ENCODE measurements around the gene COLEC11.

The COLEC11 gene

DNA sequence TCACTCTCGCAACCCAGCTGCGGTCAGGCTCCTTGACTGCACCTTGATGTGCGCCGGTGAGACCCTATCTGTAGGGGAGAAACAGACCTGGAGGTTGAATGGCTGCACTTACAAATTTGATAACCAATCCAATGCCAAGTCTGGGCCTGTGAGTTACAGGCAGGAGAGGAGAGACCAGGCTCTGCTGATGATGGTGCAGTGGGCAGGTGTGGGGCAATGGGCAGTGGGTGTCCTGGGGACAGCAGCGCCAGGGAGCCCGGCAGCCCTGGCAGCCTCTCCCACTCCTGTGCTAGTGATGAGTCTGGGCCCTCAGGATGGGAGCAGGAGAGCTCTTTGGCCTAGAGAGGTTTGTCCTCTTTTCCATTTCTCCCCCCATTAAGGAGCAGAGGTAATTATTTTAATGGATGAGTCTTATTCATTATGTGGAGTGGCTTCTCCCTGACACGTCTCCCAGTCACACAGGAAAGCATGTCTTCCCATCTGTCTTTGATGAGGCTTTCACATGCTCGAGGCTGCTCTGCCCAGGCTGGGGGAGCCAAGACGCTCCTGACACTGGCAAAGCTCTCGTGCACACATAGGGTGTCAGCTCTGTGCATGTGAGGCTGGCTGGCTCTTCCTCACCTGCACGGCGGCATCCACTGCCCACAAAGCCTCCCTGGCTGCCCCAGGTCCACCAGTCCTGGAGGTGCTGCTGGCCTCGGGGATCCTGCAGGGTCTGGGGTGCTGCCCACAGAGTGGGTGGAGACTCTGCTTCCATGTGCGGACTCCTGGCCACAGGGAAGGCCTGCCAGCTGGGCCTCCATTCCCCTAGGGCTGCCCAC is 53.1 kb downstream of the COLEC11 start:
- Histone ChIP-seq H3K36me3 (ENCODE audit: control insufficient read depth in 5 of 5, insufficient read depth in 5 of 5, low read length in 5 of 5) (peaks cover 0 to 10% (median 0%) of the 10 kb centered on the region in 5 donors), H3K27ac (ENCODE audit: low read depth, low read length) (no peak overlapping the region), H3K9ac (ENCODE audit: low read length in 5 of 5) (no peak overlapping the region), H3K4me3 (ENCODE audit: low read depth in 1 of 5, low read length in 5 of 5) (no peak overlapping the region), H3K27me3 (ENCODE audit: control insufficient read depth in 5 of 5, insufficient read depth in 4 of 5, low read length in 5 of 5) (peaks cover 0 to 17% (median 0%) of the 10 kb centered on the region in 5 donors), H3K4me1 (ENCODE audit: control insufficient read depth in 5 of 5, insufficient read depth in 5 of 5, low read length in 5 of 5) (peaks cover 3 to 15% (median 15%) of the 10 kb centered on the region in 5 donors), H3K9me3 (ENCODE audit: control insufficient read depth in 5 of 5, low read length in 5 of 5) (no peaks in the 10 kb centered on the region)

DNA sequence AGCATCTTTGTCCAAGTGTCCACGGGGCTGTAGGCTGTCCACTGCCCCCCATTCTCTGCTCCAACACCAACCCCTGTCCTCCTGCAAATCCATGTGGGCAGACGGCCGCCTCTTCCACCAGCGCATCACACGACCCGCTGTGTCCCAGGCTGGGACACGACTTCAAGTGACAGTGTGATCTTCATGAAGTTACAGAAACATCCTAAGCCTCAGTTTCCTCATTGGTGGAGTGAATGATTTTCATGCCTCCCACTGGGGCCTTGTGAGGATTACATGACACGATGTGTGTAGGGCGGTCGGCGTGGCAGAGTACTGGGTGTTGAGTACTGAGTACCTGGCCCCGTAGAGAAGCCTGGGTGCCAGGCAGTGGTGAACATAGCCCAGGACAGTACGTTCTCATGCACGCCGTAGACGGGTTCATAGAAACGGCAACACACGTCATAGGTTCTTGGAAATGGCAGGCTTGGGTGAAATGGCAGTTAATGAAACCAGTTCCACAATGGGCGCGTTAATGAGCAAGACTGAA is 53.8 kb downstream of the COLEC11 start:
- H3K36me3 ChIP-seq (ENCODE audit: control insufficient read depth in 5 of 5, insufficient read depth in 5 of 5, low read length in 5 of 5): peaks cover 0 to 8% (median 0%) of the 10 kb centered on the region in 5 donors
- H3K27ac ChIP-seq (ENCODE audit: low read depth, low read length): no peak overlapping the region
- H3K27me3 ChIP-seq (ENCODE audit: control insufficient read depth in 5 of 5, insufficient read depth in 4 of 5, low read length in 5 of 5): peaks cover 0 to 17% (median 0%) of the 10 kb centered on the region in 5 donors
- peaks cover 3 to 15% (median 15%) of the 10 kb centered on the region in 5 donors for H3K4me1 ChIP-seq (ENCODE audit: control insufficient read depth in 5 of 5, insufficient read depth in 5 of 5, low read length in 5 of 5)
- H3K9ac ChIP-seq (ENCODE audit: low read length in 5 of 5): no peak overlapping the region
- H3K4me3 ChIP-seq (ENCODE audit: low read depth in 1 of 5, low read length in 5 of 5): no peak overlapping the region
- H3K9me3 ChIP-seq (ENCODE audit: control insufficient read depth in 5 of 5, low read length in 5 of 5): peaks cover 0 to under 1% (median 0%) of the 10 kb centered on the region in 5 donors

DNA sequence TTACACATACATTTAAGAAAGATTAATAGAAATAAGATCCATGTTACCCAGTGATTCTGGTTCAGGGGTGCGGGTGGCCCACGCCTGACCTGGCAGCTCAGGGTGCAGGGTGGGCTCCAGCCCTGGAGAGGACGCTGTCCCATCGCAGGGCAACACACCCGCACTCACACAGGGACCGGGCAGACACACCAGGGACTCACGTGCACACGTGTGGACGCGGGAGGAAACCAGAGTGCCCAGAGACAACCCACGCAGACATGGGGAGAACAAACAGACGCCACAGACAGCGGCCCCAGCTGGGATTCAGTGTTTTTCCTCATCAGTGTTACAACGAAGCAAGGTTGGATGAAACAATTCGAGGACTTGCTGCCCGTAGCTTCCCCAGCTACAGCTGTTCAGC is 54.7 kb downstream of the COLEC11 start:
- peaks cover 0 to 6% (median 0%) of the 10 kb centered on the region in 5 donors for H3K36me3 ChIP-seq (ENCODE audit: control insufficient read depth in 5 of 5, insufficient read depth in 5 of 5, low read length in 5 of 5)
- no peak overlapping the region for H3K9ac ChIP-seq (ENCODE audit: low read length in 5 of 5)
- H3K27me3 ChIP-seq (ENCODE audit: control insufficient read depth in 5 of 5, insufficient read depth in 4 of 5, low read length in 5 of 5): peaks cover 0 to 17% (median 0%) of the 10 kb centered on the region in 5 donors
- no peak overlapping the region for H3K4me3 ChIP-seq (ENCODE audit: low read depth in 1 of 5, low read length in 5 of 5)
- peaks cover 0 to 5% (median 3%) of the 10 kb centered on the region in 5 donors for H3K9me3 ChIP-seq (ENCODE audit: control insufficient read depth in 5 of 5, low read length in 5 of 5)
- no peak overlapping the region for H3K27ac ChIP-seq (ENCODE audit: low read depth, low read length)
- H3K4me1 ChIP-seq (ENCODE audit: control insufficient read depth in 5 of 5, insufficient read depth in 5 of 5, low read length in 5 of 5): peaks cover 3 to 18% (median 15%) of the 10 kb centered on the region in 5 donors

DNA sequence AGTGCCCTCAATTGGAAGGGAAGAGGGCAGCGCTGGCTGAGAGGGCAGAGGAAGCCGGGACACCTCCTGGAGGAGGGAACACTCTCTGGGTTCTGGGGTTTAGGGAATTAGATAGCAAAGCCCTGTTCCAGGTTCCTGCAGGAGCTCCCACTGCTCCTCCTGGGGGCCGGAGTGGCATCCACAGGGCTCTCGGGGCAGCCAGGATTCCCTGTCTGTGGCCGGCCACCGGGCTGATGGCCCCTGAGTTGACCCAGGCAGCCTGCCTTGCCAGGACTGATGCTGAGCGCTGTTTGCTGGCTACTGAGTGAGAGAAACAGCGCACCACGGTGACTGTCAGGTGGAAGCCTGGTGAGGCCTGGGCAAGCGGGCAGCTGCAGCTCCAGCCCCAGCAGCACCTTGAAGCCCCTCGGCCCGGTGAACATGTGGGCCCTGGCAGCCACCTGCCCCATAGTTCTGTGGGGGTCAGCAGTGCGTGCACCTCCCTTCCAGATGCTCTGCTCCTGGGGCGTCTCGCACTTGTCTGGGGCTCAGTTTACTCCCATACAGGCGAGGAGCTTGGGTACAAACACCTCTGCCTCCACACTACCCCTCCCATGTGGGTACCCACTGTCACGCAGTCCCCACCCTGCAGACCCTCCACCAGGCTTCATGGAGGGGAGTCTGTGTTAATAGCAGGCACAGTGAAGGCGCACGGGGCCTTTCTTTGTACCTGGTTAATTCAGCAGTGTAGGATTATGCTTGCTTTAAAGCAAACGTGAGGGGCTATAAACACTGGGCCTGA is 55.4 kb downstream of the COLEC11 start:
- H3K36me3 ChIP-seq (ENCODE audit: control insufficient read depth in 5 of 5, insufficient read depth in 5 of 5, low read length in 5 of 5): peaks cover 0 to 5% (median 0%) of the 10 kb centered on the region in 5 donors
- H3K27me3 ChIP-seq (ENCODE audit: control insufficient read depth in 5 of 5, insufficient read depth in 4 of 5, low read length in 5 of 5): peaks cover 0 to 23% (median 0%) of the 10 kb centered on the region in 5 donors
- H3K4me1 ChIP-seq (ENCODE audit: control insufficient read depth in 5 of 5, insufficient read depth in 5 of 5, low read length in 5 of 5): peaks cover 3 to 23% (median 15%) of the 10 kb centered on the region in 5 donors
- peaks cover 0 to 5% (median 3%) of the 10 kb centered on the region in 5 donors for H3K9me3 ChIP-seq (ENCODE audit: control insufficient read depth in 5 of 5, low read length in 5 of 5)
- H3K27ac ChIP-seq (ENCODE audit: low read depth, low read length): no peak overlapping the region
- no peak overlapping the region for H3K4me3 ChIP-seq (ENCODE audit: low read depth in 1 of 5, low read length in 5 of 5)
- H3K9ac ChIP-seq (ENCODE audit: low read length in 5 of 5): no peak overlapping the region

DNA sequence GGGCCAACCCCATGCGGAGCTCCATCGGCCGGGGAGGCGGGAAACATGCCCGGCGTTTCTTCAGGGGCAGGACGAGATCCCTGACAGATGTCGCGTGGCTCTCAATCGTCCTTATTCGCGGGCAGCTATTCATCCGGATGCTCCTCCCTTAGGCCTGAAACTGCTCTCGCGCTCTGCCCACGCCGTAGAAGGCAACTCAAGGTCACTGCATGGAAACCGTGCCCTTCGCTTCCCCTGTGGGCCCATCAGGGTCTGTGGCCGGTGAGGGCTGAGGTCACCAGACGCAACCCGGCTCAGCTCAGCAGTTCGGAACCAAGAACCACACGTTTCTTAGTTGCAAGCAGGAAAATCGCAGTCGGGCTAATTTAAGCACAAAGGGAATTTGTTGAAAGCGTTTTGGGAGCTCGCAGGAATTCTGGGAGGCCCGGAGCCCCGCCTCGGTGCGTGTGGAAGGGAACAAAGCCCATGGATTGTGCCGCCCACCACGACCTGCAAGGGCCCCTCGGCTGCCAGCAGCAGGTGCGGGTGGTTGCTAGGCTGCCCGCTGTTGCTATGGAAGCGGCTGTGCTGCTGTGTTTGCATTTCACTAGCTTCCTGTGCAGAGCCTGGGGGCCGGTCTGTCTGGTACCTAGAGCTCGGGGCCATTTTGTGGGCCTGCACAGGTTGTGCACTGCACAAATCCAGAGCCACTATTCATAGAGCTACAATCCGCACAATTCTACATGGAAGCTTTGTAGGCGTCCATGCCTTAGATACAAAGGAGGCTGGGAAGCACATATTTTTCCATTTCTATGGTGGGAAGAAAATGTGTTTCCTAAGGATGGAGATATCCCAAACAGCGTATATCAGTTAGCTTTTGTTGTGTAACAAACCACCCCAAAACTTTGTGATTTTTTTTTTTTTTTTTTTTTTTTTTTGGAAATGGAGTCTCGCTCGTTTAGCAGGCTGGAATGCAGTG is 57.1 kb downstream of the COLEC11 start:
- peak overlapping the region in 4 of 5 donors; percentile 28 to 80 (median 68) for H3K9ac ChIP-seq (ENCODE audit: low read length in 5 of 5)
- peaks cover 3 to 23% (median 15%) of the 10 kb centered on the region in 5 donors for H3K4me1 ChIP-seq (ENCODE audit: control insufficient read depth in 5 of 5, insufficient read depth in 5 of 5, low read length in 5 of 5)
- H3K27ac ChIP-seq (ENCODE audit: low read depth, low read length): no peak overlapping the region
- H3K9me3 ChIP-seq (ENCODE audit: control insufficient read depth in 5 of 5, low read length in 5 of 5): peaks cover 0 to 5% (median 3%) of the 10 kb centered on the region in 5 donors
- H3K27me3 ChIP-seq (ENCODE audit: control insufficient read depth in 5 of 5, insufficient read depth in 4 of 5, low read length in 5 of 5): peaks cover 0 to 23% (median 5%) of the 10 kb centered on the region in 5 donors
- H3K4me3 ChIP-seq (ENCODE audit: low read depth in 1 of 5, low read length in 5 of 5): peak overlapping the region; percentile 42 to 62 (median 58)
- H3K36me3 ChIP-seq (ENCODE audit: control insufficient read depth in 5 of 5, insufficient read depth in 5 of 5, low read length in 5 of 5): no peaks in the 10 kb centered on the region

DNA sequence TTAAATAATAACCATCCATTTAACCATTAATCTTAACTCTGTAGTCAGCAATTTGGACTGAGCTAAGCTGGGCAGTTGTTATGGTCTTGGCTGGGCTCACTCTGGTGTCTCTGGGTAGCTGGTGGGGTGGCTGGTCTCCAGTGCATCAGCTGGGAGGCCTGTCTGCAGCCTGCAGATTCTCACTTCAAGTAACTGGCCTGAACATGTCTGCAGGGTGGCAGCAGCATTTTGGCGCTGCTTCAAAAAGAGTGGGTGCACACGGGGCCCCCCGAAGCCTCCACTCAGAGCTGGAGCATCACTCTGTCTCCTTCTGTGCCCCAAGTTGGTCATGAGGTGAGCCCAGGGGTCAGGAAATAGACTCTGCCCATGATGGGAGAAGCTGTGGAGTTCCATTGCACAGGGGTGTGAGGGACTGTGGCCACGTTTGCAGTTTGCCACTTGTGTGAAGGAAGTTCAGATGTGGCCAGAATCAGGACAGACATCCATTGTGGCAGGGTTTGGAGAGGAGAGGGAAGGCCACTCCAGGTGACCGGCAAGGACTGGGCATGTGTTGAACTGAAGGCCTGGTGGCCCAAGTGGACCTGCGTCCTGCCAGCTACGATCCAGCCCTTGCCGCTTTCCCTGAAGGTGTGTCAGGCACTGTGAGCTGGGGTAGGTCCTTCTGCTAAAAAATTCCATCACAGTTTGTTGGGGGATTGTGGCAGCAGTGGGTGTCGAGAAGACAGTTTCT is 58.1 kb downstream of the COLEC11 start:
- H3K4me3 ChIP-seq (ENCODE audit: low read depth in 1 of 5, low read length in 5 of 5): no peak overlapping the region
- peaks cover 3 to 23% (median 15%) of the 10 kb centered on the region in 5 donors for H3K4me1 ChIP-seq (ENCODE audit: control insufficient read depth in 5 of 5, insufficient read depth in 5 of 5, low read length in 5 of 5)
- peaks cover 0 to 5% (median 3%) of the 10 kb centered on the region in 5 donors for H3K9me3 ChIP-seq (ENCODE audit: control insufficient read depth in 5 of 5, low read length in 5 of 5)
- no peak overlapping the region for H3K27ac ChIP-seq (ENCODE audit: low read depth, low read length)
- peaks cover 0 to 23% (median 5%) of the 10 kb centered on the region in 5 donors for H3K27me3 ChIP-seq (ENCODE audit: control insufficient read depth in 5 of 5, insufficient read depth in 4 of 5, low read length in 5 of 5)
- H3K9ac ChIP-seq (ENCODE audit: low read length in 5 of 5): no peak overlapping the region
- no peaks in the 10 kb centered on the region for H3K36me3 ChIP-seq (ENCODE audit: control insufficient read depth in 5 of 5, insufficient read depth in 5 of 5, low read length in 5 of 5)

DNA sequence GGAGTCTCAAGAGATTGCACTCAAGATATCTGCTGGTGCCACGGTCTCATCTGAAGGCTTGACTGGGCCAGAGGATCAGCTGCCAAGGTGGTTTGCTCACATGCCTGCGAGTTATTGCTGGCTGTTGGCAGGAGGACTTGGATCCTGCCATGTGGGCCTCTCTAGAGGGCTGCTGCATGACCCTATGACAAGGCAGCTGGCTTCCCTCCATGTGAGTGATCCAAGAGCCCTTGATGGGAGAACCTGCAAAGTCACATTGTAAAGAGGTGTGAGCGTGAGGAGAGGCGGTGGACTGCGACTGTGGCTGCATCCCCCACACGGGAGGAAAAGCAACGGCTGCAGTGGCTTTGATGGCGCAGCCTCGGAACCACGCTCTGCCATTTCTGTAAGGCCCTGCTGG is 59.1 kb downstream of the COLEC11 start:
- H3K9me3 ChIP-seq (ENCODE audit: control insufficient read depth in 5 of 5, low read length in 5 of 5): peaks cover 0 to 5% (median 3%) of the 10 kb centered on the region in 5 donors
- H3K27me3 ChIP-seq (ENCODE audit: control insufficient read depth in 5 of 5, insufficient read depth in 4 of 5, low read length in 5 of 5): peaks cover 0 to 23% (median 5%) of the 10 kb centered on the region in 5 donors
- H3K27ac ChIP-seq (ENCODE audit: low read depth, low read length): no peak overlapping the region
- no peaks in the 10 kb centered on the region for H3K36me3 ChIP-seq (ENCODE audit: control insufficient read depth in 5 of 5, insufficient read depth in 5 of 5, low read length in 5 of 5)
- no peak overlapping the region for H3K4me3 ChIP-seq (ENCODE audit: low read depth in 1 of 5, low read length in 5 of 5)
- H3K4me1 ChIP-seq (ENCODE audit: control insufficient read depth in 5 of 5, insufficient read depth in 5 of 5, low read length in 5 of 5): peaks cover 3 to 24% (median 15%) of the 10 kb centered on the region in 5 donors
- no peak overlapping the region for H3K9ac ChIP-seq (ENCODE audit: low read length in 5 of 5)

DNA sequence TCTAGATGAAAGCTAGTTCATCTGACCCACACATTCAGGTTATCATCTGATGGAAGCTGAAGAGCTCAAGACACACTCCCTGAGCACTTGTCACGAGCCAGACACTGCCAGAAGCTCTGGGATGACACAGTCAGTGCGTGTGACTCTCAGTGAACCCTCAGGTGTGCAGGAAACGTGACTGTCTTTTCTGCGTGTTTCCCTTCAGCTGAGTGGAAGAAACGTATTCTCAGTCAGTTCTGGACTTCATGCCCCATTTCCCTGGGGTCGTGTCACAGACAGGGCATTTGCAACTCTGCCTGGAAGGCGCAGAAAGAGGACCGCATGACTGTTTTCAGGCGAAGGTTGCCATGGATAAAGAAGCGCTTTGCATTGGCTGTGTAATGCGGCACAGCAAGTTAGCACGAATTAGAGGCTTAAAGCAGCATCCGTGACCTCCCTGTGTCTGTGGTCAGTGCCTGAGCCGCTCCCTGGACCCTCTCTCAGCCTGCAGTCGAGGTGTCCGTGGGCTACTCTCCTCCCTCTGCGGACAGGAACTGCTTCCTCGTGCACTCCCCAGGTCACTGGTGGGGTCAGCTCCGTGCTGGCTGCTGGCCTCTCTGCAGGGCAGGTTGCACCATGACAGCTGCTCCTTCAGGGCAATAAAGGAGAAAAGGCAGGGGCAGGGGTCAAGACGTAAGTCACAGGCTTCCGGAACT is 59.8 kb downstream of the COLEC11 start:
- Histone ChIP-seq H3K27me3 (ENCODE audit: control insufficient read depth in 5 of 5, insufficient read depth in 4 of 5, low read length in 5 of 5) (peaks cover 0 to 19% (median 5%) of the 10 kb centered on the region in 5 donors), H3K4me1 (ENCODE audit: control insufficient read depth in 5 of 5, insufficient read depth in 5 of 5, low read length in 5 of 5) (peaks cover 3 to 31% (median 21%) of the 10 kb centered on the region in 5 donors), H3K36me3 (ENCODE audit: control insufficient read depth in 5 of 5, insufficient read depth in 5 of 5, low read length in 5 of 5) (no peaks in the 10 kb centered on the region), H3K9me3 (ENCODE audit: control insufficient read depth in 5 of 5, low read length in 5 of 5) (peaks cover 0 to 5% (median 3%) of the 10 kb centered on the region in 5 donors), H3K9ac (ENCODE audit: low read length in 5 of 5) (no peak overlapping the region), H3K4me3 (ENCODE audit: low read depth in 1 of 5, low read length in 5 of 5) (no peak overlapping the region), H3K27ac (ENCODE audit: low read depth, low read length) (no peak overlapping the region)

Measured in subcutaneous abdominal adipose tissue (tissue), 5 donors.